Stimulated activated CD4-positive, alpha-beta T cell treated with anti-CD3 and anti-CD28 coated beads, Interleukin-1b, Interleukin-23, amount 100 ng/mL, for 24 hours (primary cell): ENCODE measurements around the gene AKAP9.
"Not testable (repeated sequence)": the region's sequence is repeated elsewhere in the genome, so short reads cannot be mapped to it uniquely, and the experiment has no call there.

Source experiments
- DNase-seq, 4 experiments: peaks; one replicate each; pipeline ENCODE4 v3.0.0-alpha.2; 2020; ENCODE audit warnings: low read depth in 4 of 4, low spot score in 1 of 4

The AKAP9 gene

DNA sequence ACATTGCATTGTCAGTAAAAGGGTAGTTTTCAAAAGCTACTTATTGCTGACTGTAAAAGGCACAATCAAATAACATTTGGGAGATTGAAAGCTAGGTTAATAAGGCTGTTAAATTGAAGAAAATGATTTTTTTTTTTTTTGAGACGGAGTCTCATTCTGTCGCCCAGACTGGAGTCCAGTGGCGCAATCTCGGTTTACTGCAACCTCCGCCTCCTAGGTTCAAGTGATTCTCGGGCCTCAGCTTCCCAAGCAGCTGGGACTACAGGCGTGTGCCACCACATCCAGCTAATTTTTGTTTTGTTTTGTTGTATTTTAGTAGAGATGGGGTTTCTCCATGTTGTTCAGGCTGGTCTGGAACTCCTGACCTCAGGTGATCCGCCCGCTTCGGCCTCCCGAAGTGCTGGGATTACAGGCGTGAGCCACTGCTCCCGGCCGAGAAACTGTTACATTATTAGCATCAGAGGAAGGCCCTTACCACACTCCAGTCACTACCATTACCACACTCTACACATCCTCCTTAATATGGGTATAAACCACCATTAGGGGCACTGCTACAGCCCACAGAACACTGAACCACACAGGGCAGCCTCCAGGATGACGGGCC is 192.6 kb downstream of the AKAP9 start:
- DNase-seq = no peak

DNA sequence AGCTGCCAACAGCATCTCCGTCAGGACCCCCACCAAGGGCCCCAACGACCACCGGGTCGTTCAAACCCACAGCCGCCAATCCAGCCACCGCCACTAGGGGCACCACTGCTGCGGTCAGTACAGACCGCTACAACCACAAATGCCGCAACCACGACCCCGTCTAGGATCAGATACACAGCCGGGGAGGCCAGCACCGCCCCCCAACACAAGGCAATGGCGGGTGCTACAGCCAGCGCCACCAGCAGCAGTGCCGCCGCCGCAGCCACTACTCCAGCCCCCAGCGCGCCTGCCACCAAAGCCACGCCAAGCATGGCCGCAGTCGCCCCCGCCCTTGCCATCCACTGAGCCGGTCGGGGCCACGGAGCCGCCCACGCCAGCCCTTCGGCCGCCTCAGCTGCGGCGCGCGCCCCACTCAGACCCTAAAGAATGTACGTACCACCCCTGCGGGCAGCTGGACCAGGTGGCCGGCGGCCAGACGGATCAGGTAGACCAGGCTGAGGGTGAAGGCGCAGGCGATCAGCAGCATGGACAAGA is 193.1 kb downstream of the AKAP9 start:
- peak; percentile 17 to 42 (median 33) for DNase-seq

DNA sequence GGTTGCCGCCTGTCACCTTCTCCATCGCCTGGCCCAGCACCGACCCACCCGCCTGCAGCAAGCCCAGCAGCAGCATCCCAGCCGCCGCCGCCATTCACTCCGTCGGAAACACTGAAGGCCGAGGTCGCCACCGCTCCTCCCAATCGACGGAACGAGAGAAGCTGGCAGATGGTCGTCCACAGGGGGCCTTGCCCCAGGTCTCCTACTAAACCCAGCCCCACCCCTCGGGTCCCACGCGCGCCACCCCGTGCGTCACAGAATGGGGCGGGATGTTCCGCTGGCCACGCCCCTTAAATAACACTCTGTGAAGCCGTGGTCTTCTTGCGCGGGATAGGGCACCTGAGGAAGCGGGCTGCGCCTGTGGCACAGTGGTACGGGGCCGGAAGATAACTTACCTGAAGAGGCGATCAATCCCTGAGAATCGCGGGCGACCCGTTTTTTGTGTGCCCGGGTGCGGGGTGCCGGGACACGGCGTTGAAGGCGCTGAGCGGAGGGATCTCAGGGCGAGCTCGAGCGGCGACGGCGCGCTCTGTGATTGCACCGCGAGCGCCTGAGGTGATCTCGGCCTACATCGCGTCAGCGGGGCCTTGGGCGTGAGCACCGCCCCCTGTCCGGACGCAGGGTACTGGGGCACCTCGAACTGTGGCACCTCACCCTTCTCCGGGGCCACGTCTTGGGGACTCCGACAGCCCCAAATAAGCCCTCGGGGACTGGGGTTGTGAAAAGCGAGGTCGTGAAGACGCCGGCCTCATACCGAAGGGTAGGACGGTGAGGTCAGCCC is 193.8 kb downstream of the AKAP9 start, which contains the start of gene CYP51A1:
CYP51A1 (minus strand) TSS at position 207 of the 781 bp plus-strand sequence; CDS start at position 94, 113 bp downstream.
- DNase-seq = peak; percentile 73 to 87 (median 86)

DNA sequence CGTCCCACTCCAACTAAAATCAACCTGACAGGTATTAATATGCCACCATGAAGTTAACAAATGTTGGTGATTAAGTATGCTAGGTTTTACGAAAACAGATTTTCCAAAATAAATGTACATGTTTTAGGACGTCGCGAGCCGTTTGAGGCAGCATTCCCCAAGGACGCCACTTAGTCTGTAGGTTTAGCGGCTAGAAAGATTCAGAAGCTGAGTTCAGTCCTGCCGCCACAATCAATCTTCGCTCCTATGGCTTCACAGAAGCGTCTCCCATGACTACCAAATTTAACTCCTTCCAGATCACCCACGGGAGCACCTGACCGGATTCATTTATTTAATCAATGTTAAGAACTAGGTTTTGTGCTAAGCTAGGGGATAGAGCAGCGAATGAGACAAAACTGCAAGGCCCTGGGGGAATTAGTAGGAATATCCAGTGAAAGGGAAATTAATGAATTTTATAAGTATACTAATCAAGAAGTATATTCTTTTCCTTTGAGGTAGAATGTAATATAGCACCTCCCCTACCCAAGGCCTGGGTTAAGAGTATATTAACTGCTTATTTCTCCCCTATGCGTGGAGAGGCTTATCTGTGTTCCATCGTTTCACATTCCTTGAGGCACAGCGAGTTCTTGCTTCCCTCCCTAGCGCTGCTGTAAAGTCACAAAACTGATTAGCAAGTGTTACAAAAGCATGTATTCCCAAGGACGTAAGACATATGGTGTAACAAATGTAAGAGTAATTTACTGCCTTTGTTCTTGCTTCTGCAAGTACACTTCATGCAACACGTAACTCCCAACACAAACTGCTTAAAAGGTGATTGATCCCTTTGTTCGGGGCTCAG is 194.6 kb downstream of the AKAP9 start:
- no peak for DNase-seq

- DNase-seq = no peak
These were observed 196.9 kb downstream of the AKAP9 start for GRCh38 chr7:92137557-92137956.

DNA sequence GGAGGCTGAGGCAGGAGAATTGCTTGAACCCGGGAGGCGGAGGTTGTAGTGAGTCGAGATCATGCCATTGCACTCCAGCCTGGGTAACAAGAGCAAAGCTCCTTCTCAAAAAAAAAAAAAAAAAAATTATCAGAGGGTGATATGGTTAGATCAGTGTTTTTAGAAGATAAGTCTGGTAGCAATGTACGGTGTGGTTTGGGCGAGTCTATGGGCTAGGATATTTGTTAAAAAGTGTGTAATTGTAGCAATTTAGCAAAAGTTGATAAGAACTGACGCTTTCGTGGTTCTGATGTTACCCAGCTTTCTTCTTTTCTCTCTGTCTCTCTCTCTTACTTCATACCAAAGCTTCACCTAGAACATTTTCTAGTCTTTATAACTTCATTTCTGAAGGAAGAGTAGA is 200.5 kb downstream of the AKAP9 start:
- DNase-seq = no peak

GRCh38 chr7:92142791-92143190 is 202.1 kb downstream of the AKAP9 start:
- DNase-seq = not testable (repeated sequence)

- DNase-seq = not testable (repeated sequence)
These were observed 202.7 kb downstream of the AKAP9 start for GRCh38 chr7:92143192-92143880.

GRCh38 chr7:92149736-92150239 is 209.1 kb downstream of the AKAP9 start:
- no peak for DNase-seq

DNA sequence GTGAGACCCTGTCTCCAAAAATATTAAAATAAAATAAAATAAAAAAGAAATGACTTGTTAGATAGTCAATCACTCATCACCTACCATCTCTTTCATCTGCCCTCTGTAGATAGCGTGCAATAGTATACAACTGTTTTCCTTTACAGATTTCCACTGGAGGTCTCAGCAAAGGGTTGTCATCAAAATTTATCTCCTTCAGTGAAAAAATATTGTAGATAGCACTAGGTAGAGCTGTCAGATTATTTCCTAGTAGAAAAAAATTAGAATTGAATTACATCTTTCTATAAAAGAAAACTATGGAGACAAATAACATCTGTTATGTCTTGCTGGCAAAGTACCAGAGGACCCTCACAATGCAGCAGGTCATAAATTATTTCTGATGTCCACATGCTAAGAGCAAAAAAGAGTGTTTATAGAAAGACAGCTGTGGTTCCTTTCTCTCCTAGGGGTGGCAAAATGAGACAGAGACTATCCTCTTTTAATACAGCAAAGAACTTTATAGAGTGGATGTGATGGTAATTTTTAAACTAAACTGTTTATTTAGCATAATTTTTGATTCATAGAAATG is 209.9 kb downstream of the AKAP9 start:
- DNase-seq = no peak

DNA sequence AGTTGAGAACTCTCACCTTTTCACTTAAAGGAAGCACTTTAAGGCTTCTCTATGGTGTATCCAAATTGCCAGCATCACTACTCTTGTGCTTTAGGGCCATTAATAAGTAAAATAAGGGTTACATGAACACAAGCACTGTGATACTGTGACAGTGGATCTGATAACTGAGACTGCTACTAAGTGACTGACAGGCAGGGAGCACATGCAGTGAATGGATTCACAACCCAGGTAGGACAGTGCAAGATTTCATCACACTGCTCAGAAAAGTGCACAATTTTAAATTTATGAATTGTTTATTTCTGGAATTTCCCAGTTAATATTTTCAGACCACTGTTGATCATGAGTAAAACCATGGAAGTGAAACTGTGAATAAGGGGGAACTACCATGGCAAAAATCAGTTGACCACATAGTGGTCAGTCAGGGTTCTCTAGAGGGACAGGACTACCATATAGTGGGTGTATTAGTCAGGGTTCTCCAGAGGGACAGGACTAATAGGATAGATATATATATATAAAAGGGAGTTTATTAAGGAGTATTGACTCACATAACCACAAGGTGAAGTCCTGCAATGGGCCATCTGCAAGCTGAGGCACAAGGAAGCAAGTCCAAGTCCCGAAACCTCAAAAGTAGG is 214.6 kb downstream of the AKAP9 start:
- DNase-seq = no peak

GRCh38 chr7:92156990-92157389 is 216.3 kb downstream of the AKAP9 start:
- DNase-seq = no peak

DNA sequence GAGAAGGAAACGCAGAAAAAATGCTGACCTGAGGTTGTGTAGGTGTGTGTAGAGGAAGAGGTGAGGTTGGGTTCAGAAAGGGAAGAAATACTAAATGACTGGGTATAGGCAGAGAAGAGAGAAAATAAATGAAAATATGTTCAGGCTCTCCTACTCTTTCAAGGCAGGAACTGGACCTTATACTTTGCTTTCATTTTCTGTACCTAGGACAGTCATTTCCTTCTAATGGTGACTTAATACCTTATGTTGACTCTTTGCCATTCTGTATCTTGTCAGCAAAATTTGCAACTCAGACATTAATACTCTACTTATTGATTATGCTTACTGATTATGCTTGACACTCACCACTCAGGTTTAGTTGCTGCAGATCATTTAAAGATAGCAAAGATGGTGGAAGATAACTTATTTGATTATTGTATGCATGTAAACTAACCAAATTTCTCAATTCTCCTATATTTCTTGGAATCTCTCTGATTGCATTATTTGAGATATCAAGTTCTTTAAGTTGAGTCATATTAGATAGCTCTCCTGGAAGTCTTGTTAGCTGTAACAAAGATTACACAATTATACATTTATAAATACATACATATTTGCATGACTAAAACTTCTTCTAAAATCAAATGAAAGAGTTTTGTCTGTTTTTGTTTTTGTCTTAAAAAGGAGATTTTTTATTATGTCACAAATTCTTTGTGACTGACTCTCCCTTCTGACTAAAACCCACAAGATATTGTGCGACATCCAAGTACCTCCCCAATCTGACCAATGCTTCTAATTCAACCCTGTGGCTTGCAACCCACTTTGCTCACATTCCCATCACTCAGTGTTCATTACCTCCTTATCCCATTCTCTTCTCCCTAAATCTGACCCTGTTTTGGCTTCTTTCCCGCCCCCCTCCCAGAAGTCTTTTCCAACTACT is 218.3 kb downstream of the AKAP9 start:
- no peak for DNase-seq
